ENCODE results near the gene MTUS2.
A peak's percentile ranks its signal among the peaks of the same experiment; 100 is the strongest.

The MTUS2 gene

GRCh38 chr13:28820099-28821051 lies at the start of gene MTUS2:
Gene MTUS2, plus strand, starts transcription at chr13:28820339.
- peak in 1 of 2 donors; percentile 4 for DNase-seq (ENCODE audit: low read depth in 2 of 2)

- no peak for DNase-seq (ENCODE audit: low read depth in 2 of 2)
Observed at GRCh38 chr13:28778308-28779215, 41.6 kb upstream of the MTUS2 start.

GRCh38 chr13:28792992-28793391 lies 27.1 kb upstream of the MTUS2 start:
- DNase-seq (ENCODE audit: low read depth in 2 of 2), result no peak

- no peak for DNase-seq (ENCODE audit: low read depth in 2 of 2)
Observed at GRCh38 chr13:28794396-28794795, 25.7 kb upstream of the MTUS2 start.

GRCh38 chr13:28796938-28797257 lies 23.2 kb upstream of the MTUS2 start:
- DNase-seq (ENCODE audit: low read depth in 2 of 2), result no peak

- DNase-seq (ENCODE audit: low read depth in 2 of 2), result peak in 1 of 2 donors; percentile 7
Observed at GRCh38 chr13:28805193-28805819, 14.8 kb upstream of the MTUS2 start.

GRCh38 chr13:28817204-28817603 lies 2.9 kb upstream of the MTUS2 start:
- no peak for DNase-seq (ENCODE audit: low read depth in 2 of 2)

GRCh38 chr13:28819046-28819730 lies 951 bp upstream of the MTUS2 start:
- DNase-seq (ENCODE audit: low read depth in 2 of 2), result no peak

GRCh38 chr13:28819735-28820098 lies 422 bp upstream of the MTUS2 start:
- DNase-seq (ENCODE audit: low read depth in 2 of 2), result peak; percentile 17 to 28

GRCh38 chr13:28822151-28822550 lies 2.0 kb downstream of the MTUS2 start:
- no peak for DNase-seq (ENCODE audit: low read depth in 2 of 2)

- DNase-seq (ENCODE audit: low read depth in 2 of 2), result no peak
Observed at GRCh38 chr13:28822801-28823200, 2.7 kb downstream of the MTUS2 start.

- DNase-seq (ENCODE audit: low read depth in 2 of 2), result no peak
Observed at GRCh38 chr13:28825379-28825778, 5.2 kb downstream of the MTUS2 start.

GRCh38 chr13:28826368-28826767 lies 6.2 kb downstream of the MTUS2 start:
- DNase-seq (ENCODE audit: low read depth in 2 of 2), result no peak

- DNase-seq (ENCODE audit: low read depth in 2 of 2), result no peak
Observed at GRCh38 chr13:28830580-28830979, 10.4 kb downstream of the MTUS2 start.

- DNase-seq (ENCODE audit: low read depth in 2 of 2), result no peak
Observed at GRCh38 chr13:28831117-28831516, 11.0 kb downstream of the MTUS2 start.

GRCh38 chr13:28837111-28837510 lies 17.0 kb downstream of the MTUS2 start:
- DNase-seq (ENCODE audit: low read depth in 2 of 2), result no peak

- no peak for DNase-seq (ENCODE audit: low read depth in 2 of 2)
Observed at GRCh38 chr13:28843639-28844038, 23.5 kb downstream of the MTUS2 start.

GRCh38 chr13:28849441-28849840 lies 29.3 kb downstream of the MTUS2 start:
- no peak for DNase-seq (ENCODE audit: low read depth in 2 of 2)

- DNase-seq (ENCODE audit: low read depth in 2 of 2), result no peak
Observed at GRCh38 chr13:28850226-28850625, 30.1 kb downstream of the MTUS2 start.

GRCh38 chr13:28851422-28851821 lies 31.3 kb downstream of the MTUS2 start:
- DNase-seq (ENCODE audit: low read depth in 2 of 2), result no peak

GRCh38 chr13:28854657-28855056 lies 34.5 kb downstream of the MTUS2 start:
- no peak for DNase-seq (ENCODE audit: low read depth in 2 of 2)

GRCh38 chr13:28856287-28856686 lies 36.1 kb downstream of the MTUS2 start:
- no peak for DNase-seq (ENCODE audit: low read depth in 2 of 2)
